LHCN-M2 (cell line): ENCODE data around the gene KRTAP10-3. TPM values are rescaled to one million over a fixed set of nuclear protein-coding genes. Genes with fewer than 3 reads are reported as not detected.

Experiments
- DNase-seq: peaks from one replicate; pipeline ENCODE4 v3.0.0-alpha.2; 2012; ENCODE audit warnings: low read depth
- total RNA-seq: library from RNA; depleted of rRNA; stranded (reverse); fragments of >200 nt; gene quantifications from 2 replicates; pipeline ENCODE4 v1.2.3, GENCODE V29; 2014

Gene KRTAP10-3
- total RNA-seq, 1 experiment from 2014 or later: not detected

- no peak for DNase-seq
Observed at GRCh38 chr21:44530221-44530902, 28.2 kb downstream of the KRTAP10-3 start.

GRCh38 chr21:44529503-44530125 is 29.0 kb downstream of the KRTAP10-3 start:
- no peak for DNase-seq

GRCh38 chr21:44529011-44529421 is 29.6 kb downstream of the KRTAP10-3 start:
- no peak for DNase-seq

- no peak for DNase-seq
Observed at GRCh38 chr21:44528634-44528995, 30.0 kb downstream of the KRTAP10-3 start.

- DNase-seq: no peak
Observed at GRCh38 chr21:44527983-44528633, 30.5 kb downstream of the KRTAP10-3 start.

GRCh38 chr21:44527156-44527982 is 31.2 kb downstream of the KRTAP10-3 start:
- no peak for DNase-seq

GRCh38 chr21:44526096-44526997 is 32.2 kb downstream of the KRTAP10-3 start:
- DNase-seq: no peak

GRCh38 chr21:44525391-44526095 is 33.1 kb downstream of the KRTAP10-3 start:
- DNase-seq: no peak

- DNase-seq: no peak
Observed at GRCh38 chr21:44524414-44525371, 33.9 kb downstream of the KRTAP10-3 start.

- DNase-seq: no peak
Observed at GRCh38 chr21:44523567-44524413, 34.8 kb downstream of the KRTAP10-3 start.

GRCh38 chr21:44522753-44523204 is 35.8 kb downstream of the KRTAP10-3 start:
- no peak for DNase-seq

- DNase-seq: no peak
Observed at GRCh38 chr21:44521928-44522752, 36.5 kb downstream of the KRTAP10-3 start.

- DNase-seq: no peak
Observed at GRCh38 chr21:44521301-44521927, 37.2 kb downstream of the KRTAP10-3 start.

- no peak for DNase-seq
Observed at GRCh38 chr21:44520326-44521300, 38.0 kb downstream of the KRTAP10-3 start.
